Psoas muscle (tissue), 8 donors: ENCODE measurements around the gene DENND5A. TPM values are rescaled to one million over a fixed set of nuclear protein-coding genes. Genes with fewer than 3 reads are reported as not detected.

Experiments used
- ATAC-seq, 4 donors: fragments of 200-7000 bp; cut with Tn5 transposase; one replicate each; pipeline ENCODE4 v1.9.1; 2020; ENCODE audit warnings: moderate library complexity in 3 of 4, mild to moderate bottlenecking in 2 of 4
- DNase-seq, 2 donors: peaks; one replicate each; pipeline ENCODE4 v3.0.0-alpha.2; 2020
- H3K27ac ChIP-seq: fragments of 200-600 bp; one replicate; pipeline ENCODE4 v1.8.0; 2022
- H3K27me3 ChIP-seq, 3 donors: fragments of 200-600 bp in 1 of 3; one replicate each; pipeline versions ENCODE4 v1.6.1 to v1.8.0; 2013 to 2022; ENCODE audit warnings: low read length in 2 of 3, mild to moderate bottlenecking in 2 of 3, moderate library complexity in 1 of 3; ENCODE audit not compliant: insufficient read depth in 3 of 3
- H3K36me3 ChIP-seq, 2 donors: fragments of 200-600 bp in 1 of 2; one replicate each; pipeline versions ENCODE4 v1.6.1 to v1.8.0; 2013 to 2022; ENCODE audit warnings: low read depth in 1 of 2, mild to moderate bottlenecking in 1 of 2, moderate library complexity in 1 of 2; ENCODE audit not compliant: insufficient read depth in 1 of 2
- H3K4me1 ChIP-seq: fragments of 200-600 bp; one replicate; pipeline ENCODE4 v1.8.0; 2022
- H3K4me3 ChIP-seq: fragments of 200-600 bp; one replicate; pipeline ENCODE4 v1.8.0; 2022; ENCODE audit warnings: mild to moderate bottlenecking
- H3K9me3 ChIP-seq: fragments of 200-600 bp; one replicate; pipeline ENCODE4 v1.8.0; 2022
- CTCF ChIP-seq: fragments of 200-600 bp; IDR thresholded peaks from one replicate; pipeline ENCODE4 v1.8.0; 2022; ENCODE audit warnings: antibody characterized with exemption
- WGBS, 3 donors: extraction: QIAGEN DNeasy Blood & Tissue Kit; methylation state at CpG; one replicate each; pipeline versions ENCODE4 v1.1.6 to v1.1.7; 2013; 5-methylcytosine and 5-hydroxymethylcytosine counted together
- intact Hi-C, 2 donors: fragments of 100-400 bp; cut with DNase I; formaldehyde crosslinking; loops; one replicate each; pipeline versions ENCODE4 v1.11.0 to v1.14.2; 2022
- polyA plus RNA-seq, 3 donors: library from polyadenylated mRNA; stranded (reverse); fragments of 200-250 nt; gene quantifications; one replicate each; pipeline ENCODE4 v1.2.3, GENCODE V29; 2013
- total RNA-seq, 4 donors: library from RNA; stranded (reverse); fragmentation: NEBNext Ultra II Directional in 2 of 4; extraction: Animal tissue kit (Norgen Biotek cat#: 25700) in 2 of 4; gene quantifications; one replicate each; pipeline versions ENCODE4 v1.2.1 to v1.2.4, GENCODE V29; 2021 to 2023
- donor health status: healthy with polysubstance abuse.
- donor health status: DM: no; HTN: no; CAD: no; lungs with moderate emphysema.
- donor health status: Bipolar disorder and iron deficiency.
- donor health status: healthy.
- donor health status: DM: yes; HTN: yes; CAD: no.
- donor health status: DM: no; HTN: no; CAD: no.
- donor health status: DM: no; HTN: no; CAD: no.
- donor health status: DM: yes; HTN: yes; CAD: no.

DENND5A gene
- total and polyA plus RNA-seq, 7 donors, result 27.2 to 82.1 (median 30.8) TPM

GRCh38 chr11:9138612-9139579, 126.3 kb downstream of the DENND5A start:
- Histone ChIP-seq H3K36me3 (peaks cover 4 to 65% of the 10 kb centered on the region in 2 donors), H3K27me3 (no peaks in the 10 kb centered on the region), H3K4me3 (no peak overlapping the region), H3K4me1 (no peaks in the 10 kb centered on the region), H3K27ac (no peak overlapping the region), H3K9me3 (no peaks in the 10 kb centered on the region)
- intact Hi-C loops, result loop anchor here in 1 of 2 donors (10.0 kb wide), 1 partner anchor 224 kb away; the partner anchor contains the start of gene AKIP1
- no peak for DNase-seq
- no peak for ATAC-seq
- 62 to 66% (median 66%) methylated on average over 18 of the region's 18 CpGs for WGBS, 3 donors
- TF ChIP-seq CTCF, result no peak

GRCh38 chr11:9138133-9138453, 127.1 kb downstream of the DENND5A start:
- Histone ChIP-seq H3K9me3 (no peaks in the 10 kb centered on the region), H3K4me3 (no peak overlapping the region), H3K27me3 (no peaks in the 10 kb centered on the region), H3K36me3 (peaks cover 4 to 57% of the 10 kb centered on the region in 2 donors), H3K27ac (no peak overlapping the region), H3K4me1 (no peaks in the 10 kb centered on the region)
- ATAC-seq (peak in 1 of 4 donors; percentile 15), DNase-seq (no peak)
- intact Hi-C loops, result loop anchor here in 1 of 2 donors (10.0 kb wide), 1 partner anchor 223 kb away; the partner anchor contains the start of gene AKIP1
- WGBS, 3 donors, result 63 to 79% (median 75%) methylated on average over 3 of the region's 3 CpGs
- no peak for TF ChIP-seq CTCF

- DNase-seq, result peak; percentile 70 to 77
- peak; percentile 89 for TF ChIP-seq CTCF
- Histone ChIP-seq H3K4me1 (no peaks in the 10 kb centered on the region), H3K36me3 (peaks cover 0 to 51% of the 10 kb centered on the region in 2 donors), H3K4me3 (no peak overlapping the region), H3K9me3 (no peaks in the 10 kb centered on the region), H3K27me3 (no peaks in the 10 kb centered on the region), H3K27ac (no peak overlapping the region)
- 19 to 35% (median 23%) methylated on average over 10 of the region's 10 CpGs for WGBS, 3 donors
- ATAC-seq, result peak; percentile 89 to 97 (median 92)
- intact Hi-C loops, result loop anchor here (1.0 to 10.0 kb wide), 3 partner anchors 122 to 223 kb away; partner anchors contain the start of gene AKIP1 (in 1 of the 2)
Measured at GRCh38 chr11:9137293-9138132, 127.6 kb downstream of the DENND5A start.

- no peaks in the 10 kb centered on the region for H3K9me3 ChIP-seq
- TF ChIP-seq CTCF, result no peak
- no peak for DNase-seq
- 85 to 91% (median 86%) methylated on average over 2 of the region's 2 CpGs for WGBS, 3 donors
- ATAC-seq, result no peak
- no peak overlapping the region for H3K27ac ChIP-seq
- no peaks in the 10 kb centered on the region for H3K4me1 ChIP-seq
- H3K4me3 ChIP-seq, result no peak overlapping the region
- H3K27me3 ChIP-seq, result no peaks in the 10 kb centered on the region
- peaks cover 0 to 44% of the 10 kb centered on the region in 2 donors for H3K36me3 ChIP-seq
- intact Hi-C loops, result loop anchor here (1.0 to 10.0 kb wide), 3 partner anchors 121 to 222 kb away; partner anchors contain the start of gene AKIP1 (in 1 of the 2)
Measured at GRCh38 chr11:9136741-9137140, 128.4 kb downstream of the DENND5A start.
